T-helper 2 cell treated with Interferon-gamma antibody and Interleukin-4, amounts not matched to agents 5 μg/mL and 100 μg/mL, for 36 hours (primary cell): ENCODE results near the gene ZFP82.

Source experiments
- DNase-seq: peaks from one replicate; pipeline ENCODE4 v3.0.0; 2021; ENCODE audit warnings: low spot score
- H3K27ac Mint-ChIP-seq: one replicate; pipeline ENCODE4 v1.8.0; 2021; ENCODE audit warnings: mild to moderate bottlenecking, mixed read lengths
- H3K27me3 Mint-ChIP-seq: one replicate; pipeline ENCODE4 v1.8.0; 2021; ENCODE audit warnings: low read depth, mixed read lengths
- H3K36me3 Mint-ChIP-seq: one replicate; pipeline ENCODE4 v1.8.0; 2021; ENCODE audit warnings: low read depth, mixed read lengths
- H3K4me1 Mint-ChIP-seq: one replicate; pipeline ENCODE4 v1.8.0; 2021; ENCODE audit warnings: low read depth, mixed read lengths
- H3K4me3 Mint-ChIP-seq: one replicate; pipeline ENCODE4 v1.8.0; 2022; ENCODE audit warnings: mild to moderate bottlenecking, moderate library complexity, mixed read lengths
- H3K9me3 Mint-ChIP-seq: one replicate; pipeline ENCODE4 v1.8.0; 2021; ENCODE audit warnings: mixed read lengths

The ZFP82 gene

GRCh38 chr19:36401475-36401874 lies 17.0 kb downstream of the ZFP82 start:
- Mint-ChIP-seq H3K27me3 (no peaks in the 10 kb centered on the region), H3K36me3 (peaks cover 72% of the 10 kb centered on the region), H3K9me3 (peaks cover 46% of the 10 kb centered on the region), H3K4me3 (no peak overlapping the region), H3K27ac (no peak overlapping the region), H3K4me1 (no peaks in the 10 kb centered on the region)
- no peak for DNase-seq

GRCh38 chr19:36398571-36398970 lies 19.9 kb downstream of the ZFP82 start:
- H3K4me1 Mint-ChIP-seq: no peaks in the 10 kb centered on the region
- H3K27me3 Mint-ChIP-seq: no peaks in the 10 kb centered on the region
- peaks cover 48% of the 10 kb centered on the region for H3K9me3 Mint-ChIP-seq
- no peak overlapping the region for H3K4me3 Mint-ChIP-seq
- DNase-seq: no peak
- H3K36me3 Mint-ChIP-seq: peaks cover 68% of the 10 kb centered on the region
- no peak overlapping the region for H3K27ac Mint-ChIP-seq

- Mint-ChIP-seq H3K27ac (no peak overlapping the region), H3K4me1 (no peaks in the 10 kb centered on the region), H3K27me3 (no peaks in the 10 kb centered on the region), H3K4me3 (no peak overlapping the region), H3K36me3 (peaks cover 51% of the 10 kb centered on the region), H3K9me3 (peaks cover 57% of the 10 kb centered on the region)
- no peak for DNase-seq
Measured at GRCh38 chr19:36392916-36393673, 25.3 kb downstream of the ZFP82 start.

- Mint-ChIP-seq H3K27ac (no peak overlapping the region), H3K4me1 (peaks cover 8% of the 10 kb centered on the region), H3K36me3 (peaks cover 14% of the 10 kb centered on the region), H3K4me3 (peak overlapping the region; percentile 87), H3K9me3 (peaks cover 30% of the 10 kb centered on the region), H3K27me3 (no peaks in the 10 kb centered on the region)
- no peak for DNase-seq
Measured at GRCh38 chr19:36379510-36379819, 39.0 kb downstream of the ZFP82 start.

GRCh38 chr19:36378625-36379509 lies 39.6 kb downstream of the ZFP82 start, which contains the start of gene ZFP14:
TSS of gene ZFP14 (minus strand) at chr19:36379201. CDS start at chr19:36367892, 11,309 bp downstream.
- DNase-seq: peak; percentile 95
- Mint-ChIP-seq H3K27me3 (no peaks in the 10 kb centered on the region), H3K9me3 (peaks cover 29% of the 10 kb centered on the region), H3K4me3 (peak within 1 kb of the TSS; percentile 87), H3K36me3 (peaks cover 14% of the 10 kb centered on the region), H3K27ac (peak within 1 kb of the TSS; percentile 85), H3K4me1 (peaks cover 8% of the 10 kb centered on the region)

GRCh38 chr19:36377541-36378178 lies 40.8 kb downstream of the ZFP82 start:
- no peaks in the 10 kb centered on the region for H3K27me3 Mint-ChIP-seq
- no peak overlapping the region for H3K27ac Mint-ChIP-seq
- peak overlapping the region; percentile 87 for H3K4me3 Mint-ChIP-seq
- H3K9me3 Mint-ChIP-seq: peaks cover 30% of the 10 kb centered on the region
- no peak for DNase-seq
- peaks cover 14% of the 10 kb centered on the region for H3K36me3 Mint-ChIP-seq
- peaks cover 8% of the 10 kb centered on the region for H3K4me1 Mint-ChIP-seq

- H3K27me3 Mint-ChIP-seq: no peaks in the 10 kb centered on the region
- peaks cover 48% of the 10 kb centered on the region for H3K9me3 Mint-ChIP-seq
- H3K36me3 Mint-ChIP-seq: peaks cover 24% of the 10 kb centered on the region
- H3K4me1 Mint-ChIP-seq: peaks cover 8% of the 10 kb centered on the region
- no peak overlapping the region for H3K4me3 Mint-ChIP-seq
- no peak overlapping the region for H3K27ac Mint-ChIP-seq
- DNase-seq: no peak
Measured at GRCh38 chr19:36373638-36374156, 44.7 kb downstream of the ZFP82 start.

GRCh38 chr19:36371886-36372285 lies 46.6 kb downstream of the ZFP82 start:
- Mint-ChIP-seq H3K36me3 (peaks cover 37% of the 10 kb centered on the region), H3K4me3 (no peak overlapping the region), H3K27ac (no peak overlapping the region), H3K9me3 (peaks cover 54% of the 10 kb centered on the region), H3K27me3 (no peaks in the 10 kb centered on the region), H3K4me1 (no peaks in the 10 kb centered on the region)
- no peak for DNase-seq

- Mint-ChIP-seq H3K4me1 (no peaks in the 10 kb centered on the region), H3K36me3 (peaks cover 71% of the 10 kb centered on the region), H3K4me3 (no peak overlapping the region), H3K9me3 (peaks cover 47% of the 10 kb centered on the region), H3K27ac (no peak overlapping the region), H3K27me3 (no peaks in the 10 kb centered on the region)
- DNase-seq: no peak
Measured at GRCh38 chr19:36363845-36364244, 54.6 kb downstream of the ZFP82 start.
